ENCODE data around the gene F2.
"Not testable (repeated sequence)": the region's sequence is repeated elsewhere in the genome, so short reads cannot be mapped to it uniquely, and the experiment has no call there.

Gene F2

GRCh38 chr11:46684367-46684766, 34.6 kb upstream of the F2 start:
- no peak for DNase-seq (ENCODE audit: low read depth, low spot score)

GRCh38 chr11:46686886-46687795, 31.9 kb upstream of the F2 start:
- DNase-seq (ENCODE audit: low read depth, low spot score), result no peak

- no peak for DNase-seq (ENCODE audit: low read depth, low spot score)
Measured at GRCh38 chr11:46690702-46691101, 28.3 kb upstream of the F2 start.

GRCh38 chr11:46692450-46692849, 26.6 kb upstream of the F2 start:
- no peak for DNase-seq (ENCODE audit: low read depth, low spot score)

GRCh38 chr11:46693597-46694012, 25.4 kb upstream of the F2 start:
- no peak for DNase-seq (ENCODE audit: low read depth, low spot score)

GRCh38 chr11:46694072-46694471, 24.9 kb upstream of the F2 start:
- DNase-seq (ENCODE audit: low read depth, low spot score), result no peak

- DNase-seq (ENCODE audit: low read depth, low spot score), result no peak
Measured at GRCh38 chr11:46694607-46695006, 24.4 kb upstream of the F2 start.

GRCh38 chr11:46695345-46696211, 23.4 kb upstream of the F2 start:
- no peak for DNase-seq (ENCODE audit: low read depth, low spot score)

- no peak for DNase-seq (ENCODE audit: low read depth, low spot score)
Measured at GRCh38 chr11:46696212-46696558, 22.8 kb upstream of the F2 start.

GRCh38 chr11:46697303-46697702, 21.7 kb upstream of the F2 start:
- no peak for DNase-seq (ENCODE audit: low read depth, low spot score)

- no peak for DNase-seq (ENCODE audit: low read depth, low spot score)
Measured at GRCh38 chr11:46697723-46698122, 21.3 kb upstream of the F2 start.

- no peak for DNase-seq (ENCODE audit: low read depth, low spot score)
Measured at GRCh38 chr11:46698597-46698996, 20.4 kb upstream of the F2 start.

- peak; percentile 98 for DNase-seq (ENCODE audit: low read depth, low spot score)
Measured at GRCh38 chr11:46700241-46701077, 18.6 kb upstream of the F2 start, which contains the start of the genes ARHGAP1 and ZNF408. Gene ARHGAP1, minus strand, starts transcription at chr11:46700619. Its CDS starts 4,512 bp downstream, at chr11:46696107. Gene ZNF408, plus strand, starts transcription at chr11:46701031. Its CDS starts 17 bp downstream, at chr11:46701048.

- no peak for DNase-seq (ENCODE audit: low read depth, low spot score)
Measured at GRCh38 chr11:46701078-46701654, 17.8 kb upstream of the F2 start.

GRCh38 chr11:46705070-46705688, 13.8 kb upstream of the F2 start:
- no peak for DNase-seq (ENCODE audit: low read depth, low spot score)

GRCh38 chr11:46706886-46707285, 12.1 kb upstream of the F2 start:
- no peak for DNase-seq (ENCODE audit: low read depth, low spot score)

GRCh38 chr11:46709351-46709750, 9.7 kb upstream of the F2 start:
- DNase-seq (ENCODE audit: low read depth, low spot score), result not testable (repeated sequence)

GRCh38 chr11:46710821-46711269, 8.2 kb upstream of the F2 start:
- no peak for DNase-seq (ENCODE audit: low read depth, low spot score)

GRCh38 chr11:46711303-46711702, 7.7 kb upstream of the F2 start:
- DNase-seq (ENCODE audit: low read depth, low spot score), result no peak

- DNase-seq (ENCODE audit: low read depth, low spot score), result no peak
Measured at GRCh38 chr11:46712874-46713576, 6.0 kb upstream of the F2 start.

Measured in activated CD4-positive, CD25-positive, alpha-beta regulatory T cell treated with anti-CD3 and anti-CD28 coated beads, Interleukin-2, amount 50 U/mL, for 16 hours (primary cell).